ENCODE results near the gene HOXB6. TPM values are rescaled to one million over a fixed set of nuclear protein-coding genes. Genes with fewer than 3 reads are reported as not detected.

HOXB6 gene
- polyA plus RNA-seq, 3 donors, result not detected

DNA sequence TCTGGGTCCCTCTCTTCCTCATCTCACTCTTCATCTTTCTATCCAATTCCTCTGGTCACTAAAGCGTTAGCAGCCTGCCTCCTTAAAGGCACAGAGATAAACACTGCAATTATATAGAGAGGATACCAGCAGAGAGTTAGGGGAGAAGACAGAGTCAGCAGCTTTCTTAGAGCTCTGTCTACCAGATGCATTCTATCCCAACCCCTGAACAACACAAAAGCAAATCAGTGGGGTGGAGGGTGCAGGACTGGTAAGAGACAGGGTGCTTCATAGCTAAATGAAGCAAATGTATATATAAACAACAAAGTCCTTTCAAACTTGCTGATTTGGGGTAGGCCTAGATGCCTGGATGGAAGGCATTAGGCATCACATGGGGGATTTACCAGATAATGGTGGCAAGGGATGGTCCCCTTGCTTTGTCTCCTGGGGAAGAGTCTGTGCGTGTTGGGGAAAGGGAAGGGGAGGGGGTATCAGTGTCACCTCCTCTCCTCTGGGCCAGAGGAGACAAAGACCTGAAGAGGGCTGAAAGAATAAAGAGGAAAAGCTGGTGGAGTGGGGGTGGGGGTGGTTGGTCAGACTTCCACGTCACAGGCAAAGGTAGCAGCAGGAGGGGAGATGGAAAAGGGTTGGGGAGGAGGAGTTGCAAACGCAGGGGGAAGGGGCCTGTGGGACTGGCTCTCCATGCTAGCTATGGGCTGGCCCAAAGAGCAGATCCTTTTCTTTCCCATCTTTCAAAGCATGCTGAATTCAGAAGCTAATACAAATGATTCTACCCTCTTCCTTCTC lies 38.7 kb downstream of the HOXB6 start:
- TF ChIP-seq, protein P1, sequence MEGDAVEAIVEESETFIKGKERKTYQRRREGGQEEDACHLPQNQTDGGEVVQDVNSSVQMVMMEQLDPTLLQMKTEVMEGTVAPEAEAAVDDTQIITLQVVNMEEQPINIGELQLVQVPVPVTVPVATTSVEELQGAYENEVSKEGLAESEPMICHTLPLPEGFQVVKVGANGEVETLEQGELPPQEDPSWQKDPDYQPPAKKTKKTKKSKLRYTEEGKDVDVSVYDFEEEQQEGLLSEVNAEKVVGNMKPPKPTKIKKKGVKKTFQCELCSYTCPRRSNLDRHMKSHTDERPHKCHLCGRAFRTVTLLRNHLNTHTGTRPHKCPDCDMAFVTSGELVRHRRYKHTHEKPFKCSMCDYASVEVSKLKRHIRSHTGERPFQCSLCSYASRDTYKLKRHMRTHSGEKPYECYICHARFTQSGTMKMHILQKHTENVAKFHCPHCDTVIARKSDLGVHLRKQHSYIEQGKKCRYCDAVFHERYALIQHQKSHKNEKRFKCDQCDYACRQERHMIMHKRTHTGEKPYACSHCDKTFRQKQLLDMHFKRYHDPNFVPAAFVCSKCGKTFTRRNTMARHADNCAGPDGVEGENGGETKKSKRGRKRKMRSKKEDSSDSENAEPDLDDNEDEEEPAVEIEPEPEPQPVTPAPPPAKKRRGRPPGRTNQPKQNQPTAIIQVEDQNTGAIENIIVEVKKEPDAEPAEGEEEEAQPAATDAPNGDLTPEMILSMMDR (IDR thresholded peaks at IDR 0.05), result no peak
- Histone ChIP-seq H3K4me2 (replicated peaks; ENCODE audit: extremely low read depth, low read length, poor library complexity, severe bottlenecking) (no peak overlapping the region), H3K27me3 (ENCODE audit: control insufficient read depth in 2 of 2, insufficient read depth in 2 of 2, low read length in 2 of 2) (peaks cover 50 to 87% of the 10 kb centered on the region in 2 donors), H3K79me2 (ENCODE audit: insufficient read depth, low read length) (no peaks in the 10 kb centered on the region), H4K20me1 (ENCODE audit: insufficient read depth, low read length) (no peaks in the 10 kb centered on the region), H3K4me1 (ENCODE audit: control insufficient read depth in 1 of 2, insufficient read depth in 2 of 2, low read length in 2 of 2) (peaks cover 0 to 4% of the 10 kb centered on the region in 2 donors), H3K9me3 (replicated peaks in 1 of 2; ENCODE audit: control insufficient read depth in 1 of 2, insufficient read depth in 1 of 2, low read length in 2 of 2) (no peaks in the 10 kb centered on the region), H3K27ac (ENCODE audit: low read depth in 1 of 2, low read length in 2 of 2) (no peak overlapping the region), H3K9ac (ENCODE audit: insufficient read depth, low read length, poor library complexity, severe bottlenecking) (no peak overlapping the region), H3K4me3 (replicated peaks in 1 of 3; ENCODE audit: low read depth in 2 of 3, low read length in 3 of 3) (no peak overlapping the region), H2AFZ (ENCODE audit: insufficient read depth, low read depth, low read length, poor library complexity, severe bottlenecking) (no peak overlapping the region), H3K36me3 (replicated peaks in 1 of 2; ENCODE audit: control insufficient read depth in 1 of 2, insufficient read depth in 2 of 2, low read length in 2 of 2) (no peaks in the 10 kb centered on the region)
- peaks cover 23 to 36% (median 26%) of the 10 kb centered on the region in 3 donors for H3K27me3 Mint-ChIP-seq (ENCODE audit: low read depth in 3 of 3)
- H3K36me3 Mint-ChIP-seq, result peaks cover 2 to 10% of the 10 kb centered on the region in 2 donors
- H3K4me1 Mint-ChIP-seq, result peaks cover 9% of the 10 kb centered on the region
- no peak overlapping the region for H3K4me3 Mint-ChIP-seq
- no peak for DNase-seq
- H3K27ac Mint-ChIP-seq, result no peak overlapping the region
- H3K9me3 Mint-ChIP-seq, result peaks cover 0 to 8% (median 2%) of the 10 kb centered on the region in 7 donors
- intact Hi-C loops (cut with micrococcal nuclease), result no loop called here
- 64% methylated on average over 1 of the region's 4 CpGs for WGBS (ENCODE audit: insufficient coverage)

GRCh38 chr17:48565022-48565554 lies 39.7 kb downstream of the HOXB6 start:
- H3K27me3 Mint-ChIP-seq (ENCODE audit: low read depth in 3 of 3), result peaks cover 25 to 30% (median 27%) of the 10 kb centered on the region in 3 donors
- Histone ChIP-seq H3K27ac (ENCODE audit: low read depth in 1 of 2, low read length in 2 of 2) (no peak overlapping the region), H3K79me2 (ENCODE audit: insufficient read depth, low read length) (no peaks in the 10 kb centered on the region), H3K4me3 (replicated peaks in 1 of 3; ENCODE audit: low read depth in 2 of 3, low read length in 3 of 3) (no peak overlapping the region), H3K4me2 (replicated peaks; ENCODE audit: extremely low read depth, low read length, poor library complexity, severe bottlenecking) (no peak overlapping the region), H3K4me1 (ENCODE audit: control insufficient read depth in 1 of 2, insufficient read depth in 2 of 2, low read length in 2 of 2) (peaks cover 0 to 4% of the 10 kb centered on the region in 2 donors), H3K27me3 (ENCODE audit: control insufficient read depth in 2 of 2, insufficient read depth in 2 of 2, low read length in 2 of 2) (peaks cover 48 to 76% of the 10 kb centered on the region in 2 donors), H2AFZ (ENCODE audit: insufficient read depth, low read depth, low read length, poor library complexity, severe bottlenecking) (no peak overlapping the region), H4K20me1 (ENCODE audit: insufficient read depth, low read length) (no peaks in the 10 kb centered on the region), H3K9me3 (replicated peaks in 1 of 2; ENCODE audit: control insufficient read depth in 1 of 2, insufficient read depth in 1 of 2, low read length in 2 of 2) (no peaks in the 10 kb centered on the region), H3K9ac (ENCODE audit: insufficient read depth, low read length, poor library complexity, severe bottlenecking) (no peak overlapping the region), H3K36me3 (replicated peaks in 1 of 2; ENCODE audit: control insufficient read depth in 1 of 2, insufficient read depth in 2 of 2, low read length in 2 of 2) (no peaks in the 10 kb centered on the region)
- intact Hi-C loops (cut with micrococcal nuclease), result no loop called here
- H3K4me1 Mint-ChIP-seq, result peaks cover 10% of the 10 kb centered on the region
- peaks cover 2 to 8% of the 10 kb centered on the region in 2 donors for H3K36me3 Mint-ChIP-seq
- TF ChIP-seq, protein P1 (IDR thresholded peaks at IDR 0.05), result no peak
- no peak for DNase-seq
- WGBS (ENCODE audit: insufficient coverage), result no CpG with 5 or more reads among the region's 2 CpGs
- H3K9me3 Mint-ChIP-seq, result peaks cover 0 to 8% (median 2%) of the 10 kb centered on the region in 7 donors
- H3K4me3 Mint-ChIP-seq, result peak overlapping the region in 1 of 2 donors; percentile 67
- no peak overlapping the region for H3K27ac Mint-ChIP-seq

Data from CD14-positive monocyte (primary cell).